ENCODE results near the gene SUSD3.

Gene SUSD3

GRCh38 chr9:93053781-93054331 lies 4.6 kb upstream of the SUSD3 start:
- no peak for DNase-seq

GRCh38 chr9:93054758-93055704 lies 3.5 kb upstream of the SUSD3 start:
- DNase-seq = no peak

GRCh38 chr9:93057042-93057702 lies 1.3 kb upstream of the SUSD3 start:
- no peak for DNase-seq

- DNase-seq = no peak
Observed at GRCh38 chr9:93057703-93058354, 672 bp upstream of the SUSD3 start.

GRCh38 chr9:93059011-93059714 lies 662 bp downstream of the SUSD3 start:
- no peak for DNase-seq

- DNase-seq = no peak
Observed at GRCh38 chr9:93059715-93060578, 1.4 kb downstream of the SUSD3 start.

GRCh38 chr9:93060746-93061259 lies 2.3 kb downstream of the SUSD3 start:
- no peak for DNase-seq

GRCh38 chr9:93061260-93061751 lies 2.8 kb downstream of the SUSD3 start:
- no peak for DNase-seq

GRCh38 chr9:93061791-93062763 lies 3.6 kb downstream of the SUSD3 start:
- DNase-seq = peak in 1 of 2 donors; percentile 41

GRCh38 chr9:93064392-93065134 lies 6.1 kb downstream of the SUSD3 start:
- peak; percentile 90 to 92 for DNase-seq

GRCh38 chr9:93065135-93065720 lies 6.7 kb downstream of the SUSD3 start:
- DNase-seq = no peak

GRCh38 chr9:93066978-93067603 lies 8.6 kb downstream of the SUSD3 start:
- DNase-seq = no peak

GRCh38 chr9:93068956-93069355 lies 10.5 kb downstream of the SUSD3 start:
- DNase-seq = no peak

GRCh38 chr9:93071464-93071863 lies 13.0 kb downstream of the SUSD3 start:
- DNase-seq = peak in 1 of 2 donors; percentile 24

- no peak for DNase-seq
Observed at GRCh38 chr9:93072383-93072795, 13.9 kb downstream of the SUSD3 start.

- no peak for DNase-seq
Observed at GRCh38 chr9:93076101-93076791, 17.7 kb downstream of the SUSD3 start.

GRCh38 chr9:93076792-93077128 lies 18.3 kb downstream of the SUSD3 start:
- DNase-seq = no peak

- DNase-seq = no peak
Observed at GRCh38 chr9:93077367-93077766, 18.9 kb downstream of the SUSD3 start.

Data from CD4-positive, alpha-beta T cell treated with Interferon alpha-2 for 1 hour (primary cell).